Parathyroid adenoma (tissue), 2 donors: ENCODE measurements around the gene GRPEL2.

Experiments
- H2AFZ ChIP-seq: fragments of 300-600 bp; sonication (generic); one replicate; pipeline ENCODE4 v1.7.0; 2017; ENCODE audit warnings: antibody characterized with exemption, mild to moderate bottlenecking
- H3K27ac ChIP-seq: fragments of 300-600 bp; sonication (generic); one replicate; pipeline ENCODE4 v1.7.0; 2017
- H3K27me3 ChIP-seq: fragments of 300-600 bp; sonication (generic); one replicate; pipeline ENCODE4 v1.7.0; 2017; ENCODE audit warnings: low read length; ENCODE audit not compliant: control insufficient read depth, insufficient read depth
- H3K36me3 ChIP-seq: fragments of 300-600 bp; sonication (generic); one replicate; pipeline ENCODE4 v1.7.0; 2017; ENCODE audit warnings: low read length; ENCODE audit not compliant: control insufficient read depth, insufficient read depth
- H3K4me1 ChIP-seq: fragments of 300-600 bp; sonication (generic); one replicate; pipeline ENCODE4 v1.7.0; 2017; ENCODE audit warnings: control low read depth
- H3K4me2 ChIP-seq: fragments of 300-600 bp; sonication (generic); one replicate; pipeline ENCODE4 v1.7.0; 2017; ENCODE audit warnings: low read length
- H3K4me3 ChIP-seq: fragments of 300-600 bp; sonication (generic); one replicate; pipeline ENCODE4 v1.7.0; 2017; ENCODE audit warnings: low read depth, low read length
- H3K79me2 ChIP-seq: fragments of 300-600 bp; sonication (generic); one replicate; pipeline ENCODE4 v1.7.0; 2017; ENCODE audit warnings: control low read depth
- H3K9ac ChIP-seq: fragments of 300-600 bp; sonication (generic); one replicate; pipeline ENCODE4 v1.7.0; 2017; ENCODE audit warnings: mild to moderate bottlenecking
- H3K9me3 ChIP-seq: fragments of 300-600 bp; sonication (generic); one replicate; pipeline ENCODE4 v1.7.0; 2017; ENCODE audit warnings: low read length; ENCODE audit not compliant: control insufficient read depth
- TF ChIP-seq, protein P1 (sequence below): fragments of 300-600 bp; sonication (generic); IDR thresholded peaks from one replicate; pipeline ENCODE4 v1.7.0; 2017; ENCODE audit warnings: antibody characterized with exemption, mild to moderate bottlenecking
- donor health status: primary hyperparathyroidism.

GRPEL2 gene

GRCh38 chr5:149302641-149303040, 42.7 kb upstream of the GRPEL2 start:
- Histone ChIP-seq H2AFZ (no peak overlapping the region), H3K4me3 (no peak overlapping the region), H3K27me3 (no peaks in the 10 kb centered on the region), H3K4me2 (no peak overlapping the region), H3K27ac (no peak overlapping the region), H3K36me3 (no peaks in the 10 kb centered on the region), H3K9ac (no peak overlapping the region), H3K79me2 (no peaks in the 10 kb centered on the region), H3K4me1 (peaks cover 3% of the 10 kb centered on the region), H3K9me3 (no peaks in the 10 kb centered on the region)
- TF ChIP-seq, protein P1, sequence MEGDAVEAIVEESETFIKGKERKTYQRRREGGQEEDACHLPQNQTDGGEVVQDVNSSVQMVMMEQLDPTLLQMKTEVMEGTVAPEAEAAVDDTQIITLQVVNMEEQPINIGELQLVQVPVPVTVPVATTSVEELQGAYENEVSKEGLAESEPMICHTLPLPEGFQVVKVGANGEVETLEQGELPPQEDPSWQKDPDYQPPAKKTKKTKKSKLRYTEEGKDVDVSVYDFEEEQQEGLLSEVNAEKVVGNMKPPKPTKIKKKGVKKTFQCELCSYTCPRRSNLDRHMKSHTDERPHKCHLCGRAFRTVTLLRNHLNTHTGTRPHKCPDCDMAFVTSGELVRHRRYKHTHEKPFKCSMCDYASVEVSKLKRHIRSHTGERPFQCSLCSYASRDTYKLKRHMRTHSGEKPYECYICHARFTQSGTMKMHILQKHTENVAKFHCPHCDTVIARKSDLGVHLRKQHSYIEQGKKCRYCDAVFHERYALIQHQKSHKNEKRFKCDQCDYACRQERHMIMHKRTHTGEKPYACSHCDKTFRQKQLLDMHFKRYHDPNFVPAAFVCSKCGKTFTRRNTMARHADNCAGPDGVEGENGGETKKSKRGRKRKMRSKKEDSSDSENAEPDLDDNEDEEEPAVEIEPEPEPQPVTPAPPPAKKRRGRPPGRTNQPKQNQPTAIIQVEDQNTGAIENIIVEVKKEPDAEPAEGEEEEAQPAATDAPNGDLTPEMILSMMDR, result no peak

DNA sequence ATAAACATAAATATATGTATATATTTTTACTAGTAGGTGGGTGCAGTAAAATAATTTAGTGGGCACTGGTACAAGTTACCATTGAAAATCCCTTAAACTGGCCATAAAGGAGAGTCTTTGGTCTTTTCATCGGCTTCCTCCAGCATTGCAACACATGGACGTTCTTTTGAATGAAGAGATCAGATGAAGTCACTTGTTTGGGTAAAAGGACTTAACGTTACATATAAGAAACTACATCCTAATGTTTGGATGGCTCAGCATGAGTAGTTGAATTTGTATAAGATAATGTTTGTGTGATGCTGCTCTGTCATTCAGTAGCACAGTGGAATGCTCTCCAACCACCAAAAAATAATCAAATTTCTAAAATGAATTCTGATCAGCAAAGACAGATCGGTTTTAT, 42.1 kb upstream of the GRPEL2 start:
- Histone ChIP-seq H3K9me3 (no peaks in the 10 kb centered on the region), H3K79me2 (no peaks in the 10 kb centered on the region), H3K36me3 (no peaks in the 10 kb centered on the region), H3K4me2 (no peak overlapping the region), H3K9ac (no peak overlapping the region), H3K27ac (no peak overlapping the region), H2AFZ (no peak overlapping the region), H3K27me3 (no peaks in the 10 kb centered on the region), H3K4me3 (no peak overlapping the region), H3K4me1 (no peaks in the 10 kb centered on the region)
- TF ChIP-seq, protein P1, result no peak

DNA sequence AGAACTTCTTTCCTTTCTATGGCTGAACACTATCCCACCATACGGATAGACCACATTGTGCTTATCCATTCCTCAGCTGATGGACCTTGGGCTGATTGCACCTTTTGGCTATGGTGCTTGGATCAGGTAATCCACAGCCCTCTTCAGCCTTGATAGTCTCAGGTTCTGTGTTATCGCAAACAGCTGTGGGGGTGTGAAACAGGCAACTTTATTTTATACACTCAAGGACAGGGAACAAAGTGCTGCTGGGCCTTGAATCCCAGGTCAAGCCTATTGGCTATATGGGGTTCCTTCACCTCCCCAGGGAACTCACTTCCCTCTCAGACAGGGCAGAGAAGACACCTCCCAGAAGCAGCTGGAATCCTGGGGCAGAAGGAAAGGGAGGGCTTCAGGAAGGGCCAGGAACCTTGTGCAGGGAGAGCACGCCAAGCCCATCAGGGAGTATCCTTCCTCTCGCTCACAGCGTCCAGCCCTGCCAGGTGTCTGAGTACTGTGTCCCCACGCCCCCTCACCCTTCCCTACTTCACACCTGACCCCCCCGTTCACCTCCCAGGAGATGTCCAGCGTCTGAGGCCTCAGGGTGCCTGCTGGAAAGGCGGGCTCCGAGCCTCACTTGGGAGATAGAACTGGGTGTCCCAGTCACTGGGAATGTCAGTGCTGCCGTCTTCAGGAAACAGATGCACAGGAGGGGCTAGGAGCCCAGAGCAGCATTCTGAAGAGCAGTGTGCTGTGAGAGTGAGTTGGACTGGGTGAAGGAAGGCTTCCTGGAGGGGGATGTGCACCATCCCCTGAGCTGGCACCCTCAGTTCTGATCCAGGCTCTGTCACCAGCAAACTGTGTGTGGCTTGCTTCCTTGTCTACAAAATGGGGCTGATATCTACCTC, 40.9 kb upstream of the GRPEL2 start:
- H3K27me3 ChIP-seq, result no peaks in the 10 kb centered on the region
- no peak overlapping the region for H2AFZ ChIP-seq
- no peaks in the 10 kb centered on the region for H3K9me3 ChIP-seq
- no peaks in the 10 kb centered on the region for H3K36me3 ChIP-seq
- no peak overlapping the region for H3K9ac ChIP-seq
- H3K4me2 ChIP-seq, result no peak overlapping the region
- H3K27ac ChIP-seq, result no peak overlapping the region
- H3K4me3 ChIP-seq, result no peak overlapping the region
- TF ChIP-seq, protein P1, result no peak
- no peaks in the 10 kb centered on the region for H3K79me2 ChIP-seq
- no peaks in the 10 kb centered on the region for H3K4me1 ChIP-seq

- Histone ChIP-seq H3K4me2 (no peak overlapping the region), H3K9ac (no peak overlapping the region), H3K27ac (no peak overlapping the region), H3K4me1 (no peaks in the 10 kb centered on the region), H3K36me3 (no peaks in the 10 kb centered on the region), H3K9me3 (no peaks in the 10 kb centered on the region), H3K79me2 (no peaks in the 10 kb centered on the region), H2AFZ (no peak overlapping the region), H3K4me3 (no peak overlapping the region), H3K27me3 (no peaks in the 10 kb centered on the region)
- TF ChIP-seq, protein P1, result no peak
These were observed 35.9 kb upstream of the GRPEL2 start for GRCh38 chr5:149309354-149309753.

GRCh38 chr5:149310488-149310887, 34.8 kb upstream of the GRPEL2 start:
- Histone ChIP-seq H2AFZ (no peak overlapping the region), H3K9ac (no peak overlapping the region), H3K27ac (no peak overlapping the region), H3K79me2 (no peaks in the 10 kb centered on the region), H3K36me3 (no peaks in the 10 kb centered on the region), H3K4me2 (no peak overlapping the region), H3K9me3 (no peaks in the 10 kb centered on the region), H3K27me3 (no peaks in the 10 kb centered on the region), H3K4me3 (no peak overlapping the region), H3K4me1 (no peaks in the 10 kb centered on the region)
- TF ChIP-seq, protein P1, result no peak
